HG03469 (cell line): ENCODE measurements around the gene PLK2.

Experiments used
- ATAC-seq: cut with Tn5 transposase; IDR thresholded peaks from one replicate; pipeline ENCODE4 v1.9.1; 2021; ENCODE audit warnings: mild to moderate bottlenecking, moderate library complexity, moderate number of reproducible peaks; ENCODE audit not compliant: unreplicated experiment

The PLK2 gene

DNA sequence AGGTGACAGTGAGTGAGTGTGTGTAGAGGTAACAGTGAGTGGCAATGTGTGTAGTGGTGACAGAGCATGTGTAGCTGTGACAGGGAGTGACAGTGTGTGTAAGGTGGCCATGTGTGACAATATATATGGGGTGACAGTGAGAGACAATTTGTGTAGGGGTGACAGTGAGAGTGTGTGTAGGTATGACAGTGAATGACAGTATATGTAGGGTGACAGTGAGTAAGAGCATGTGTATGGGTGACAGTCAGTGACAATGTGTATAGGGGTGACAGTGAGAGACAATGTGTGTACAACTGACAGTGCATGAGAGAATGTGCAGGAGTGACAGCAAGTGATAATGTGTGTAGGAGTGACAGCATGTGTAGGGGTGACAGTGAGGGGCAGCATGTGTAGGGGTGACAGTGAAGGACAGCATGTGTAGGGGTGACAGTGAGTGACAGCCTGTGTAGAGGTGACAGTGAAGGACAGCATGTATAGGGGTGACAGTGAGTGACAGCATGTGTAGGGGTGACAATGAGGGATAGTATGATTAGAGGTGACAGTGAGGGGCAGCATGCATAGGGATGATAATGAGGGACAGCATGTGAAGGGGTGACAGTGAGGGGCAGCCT, 21.3 kb upstream of the PLK2 start:
- ATAC-seq = no peak

DNA sequence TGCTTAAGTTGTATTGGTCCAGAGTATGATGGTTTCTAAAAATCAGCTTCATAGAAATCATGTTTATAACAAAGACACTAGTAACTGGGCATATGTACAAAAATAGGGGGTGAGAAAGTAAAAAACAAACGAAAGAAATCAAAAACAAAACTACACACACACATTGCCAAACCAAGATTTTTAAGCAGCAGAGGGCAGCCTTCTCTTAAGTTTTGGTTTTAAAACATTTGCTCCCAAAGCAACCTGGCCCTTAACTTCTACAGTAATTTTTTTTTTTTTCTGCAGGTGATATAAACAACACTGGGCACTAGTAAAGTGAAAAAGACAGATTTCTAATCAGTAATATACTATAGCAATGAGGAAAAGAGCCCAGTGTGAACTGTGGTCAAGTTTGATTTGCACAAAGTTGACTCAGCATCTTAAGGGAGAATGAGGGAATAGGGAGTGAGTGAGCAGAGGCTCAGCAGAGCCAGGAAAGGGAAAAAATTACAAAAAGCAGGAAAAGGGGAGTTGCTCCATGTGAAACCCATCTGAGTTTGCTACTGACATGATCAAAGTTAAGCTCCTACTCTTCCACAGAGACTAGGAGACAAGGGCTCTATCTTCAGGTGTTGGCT, 18.0 kb upstream of the PLK2 start:
- no peak for ATAC-seq

DNA sequence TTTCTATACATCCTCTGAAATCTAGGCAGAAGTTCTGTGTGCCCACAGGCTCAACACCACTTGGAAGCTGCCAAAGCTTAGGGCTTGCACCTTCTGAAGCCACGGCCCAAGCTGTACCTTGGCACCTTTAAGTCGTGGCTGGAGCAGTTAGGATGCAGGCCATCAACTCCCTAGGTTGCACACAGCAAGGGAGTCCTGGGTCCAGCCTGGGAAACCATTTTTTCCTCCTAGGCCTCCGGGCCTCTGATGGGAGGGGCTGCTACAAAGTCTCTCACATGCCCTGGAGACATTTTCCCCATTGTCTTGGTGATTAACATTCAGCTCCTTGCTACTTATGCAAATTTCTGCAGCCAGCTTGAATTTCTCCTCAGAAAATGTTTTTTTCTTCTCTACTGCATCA, 15.5 kb upstream of the PLK2 start:
- ATAC-seq = no peak

DNA sequence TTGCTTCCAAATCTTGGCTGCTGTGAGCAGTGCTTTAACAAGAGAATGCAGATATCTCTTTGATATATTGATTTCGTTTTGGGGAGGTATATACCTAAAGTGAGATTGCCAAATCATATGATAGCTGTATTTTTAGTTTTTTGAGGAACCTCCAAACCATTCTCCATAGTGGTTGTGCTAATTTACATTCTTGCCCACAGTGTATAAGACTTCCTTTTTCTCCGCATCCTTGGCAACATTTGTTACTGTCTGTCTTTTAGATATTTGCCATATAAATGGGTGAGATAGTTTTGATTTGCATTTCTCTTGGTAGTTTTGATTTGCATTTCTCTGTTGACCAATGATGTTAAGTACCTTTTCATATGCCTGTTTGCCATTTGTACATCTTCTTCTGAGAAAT, 10.0 kb upstream of the PLK2 start:
- no peak for ATAC-seq

DNA sequence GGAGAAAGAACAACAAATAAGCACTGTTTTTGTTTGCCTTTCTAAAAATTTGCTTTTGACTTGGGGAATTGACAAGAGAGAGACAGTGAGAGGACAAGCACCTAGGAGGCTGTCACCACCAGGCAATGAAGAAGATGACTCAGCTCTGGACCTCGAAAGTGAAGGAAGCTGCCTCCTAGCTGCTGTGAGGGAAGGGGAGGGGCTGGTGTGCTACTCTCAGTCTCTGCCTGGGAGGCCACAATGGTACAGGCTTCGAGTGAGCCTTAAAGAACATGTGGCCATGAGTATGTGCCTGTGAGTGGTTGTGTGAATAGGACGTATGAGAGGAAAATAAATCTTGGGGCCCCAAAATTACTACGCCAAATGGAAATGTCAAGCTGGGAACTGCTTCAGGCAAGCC, 7.1 kb upstream of the PLK2 start:
- peak; percentile 98 for ATAC-seq

DNA sequence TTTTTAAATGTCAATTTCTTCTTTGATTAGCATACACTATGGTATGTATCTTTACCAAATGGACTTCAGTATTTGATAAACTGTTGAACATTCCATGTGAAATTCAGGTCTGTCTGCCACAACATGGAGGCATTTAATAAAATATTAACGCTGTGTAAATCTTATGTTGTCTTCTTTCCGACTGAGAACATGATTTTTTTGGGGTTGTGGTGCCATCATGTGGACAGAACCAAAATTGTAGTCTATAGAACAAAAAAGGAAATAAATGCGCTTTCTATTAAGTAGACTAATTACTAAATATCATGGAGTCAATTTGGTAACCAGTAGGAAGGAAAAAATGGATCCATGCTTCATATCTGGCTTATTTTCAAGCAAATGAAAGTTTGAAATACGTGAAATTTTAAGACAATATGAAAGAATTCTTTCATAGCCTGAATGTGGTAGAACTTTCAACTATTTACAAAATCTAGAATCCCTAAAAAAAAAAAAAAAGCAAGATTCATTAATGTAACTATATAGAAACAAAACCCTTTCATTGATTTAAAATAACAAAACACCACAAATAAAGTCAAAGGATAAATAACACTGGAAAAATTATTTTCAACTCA, 2.8 kb upstream of the PLK2 start:
- ATAC-seq = no peak

DNA sequence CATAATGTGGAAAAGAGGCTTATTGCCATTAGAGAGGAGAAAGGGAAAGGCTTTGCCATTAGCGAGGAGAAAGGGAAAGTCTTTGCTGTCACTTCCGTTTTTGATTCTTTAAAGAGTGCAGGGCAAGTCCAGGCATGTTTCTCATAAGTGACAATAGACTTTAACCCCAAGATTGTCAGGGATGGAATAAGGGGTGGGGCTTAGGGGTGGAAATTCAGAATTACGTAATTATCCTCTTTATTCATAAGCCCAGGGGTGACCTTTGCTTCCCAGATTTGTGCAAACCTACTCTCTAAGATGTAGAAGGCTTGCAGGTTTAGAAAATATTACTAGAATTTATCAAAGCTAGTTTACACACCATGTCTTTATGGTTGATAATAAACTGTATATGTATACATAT, 2.3 kb upstream of the PLK2 start:
- no peak for ATAC-seq

DNA sequence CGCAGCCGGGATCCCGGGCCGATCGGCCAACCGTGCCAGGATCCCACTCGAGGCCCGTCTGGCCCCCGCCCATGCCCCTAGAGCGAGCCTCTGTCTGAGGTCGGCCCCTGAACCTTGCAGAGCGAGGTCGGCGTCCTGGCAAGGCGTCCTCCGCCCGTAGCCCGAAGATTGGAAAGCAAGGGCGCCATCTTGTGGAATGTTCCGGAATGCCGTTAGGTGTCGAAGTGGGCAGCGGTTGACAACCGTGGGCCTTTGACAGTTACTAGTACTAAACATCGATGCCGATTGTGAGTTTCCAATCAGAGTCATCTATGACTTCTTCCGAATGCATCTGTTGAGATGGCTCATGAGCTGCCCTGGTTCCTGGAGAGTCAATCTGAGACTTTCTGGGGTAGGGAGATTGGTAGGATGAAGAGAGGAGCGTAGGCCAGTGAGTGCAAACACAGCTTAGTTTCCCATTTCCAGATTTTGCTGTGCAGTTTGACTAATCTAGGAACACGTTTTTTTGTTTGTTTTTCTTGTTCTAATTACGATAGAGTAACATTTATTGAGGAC, 923 bp upstream of the PLK2 start:
- peak; percentile 70 for ATAC-seq

DNA sequence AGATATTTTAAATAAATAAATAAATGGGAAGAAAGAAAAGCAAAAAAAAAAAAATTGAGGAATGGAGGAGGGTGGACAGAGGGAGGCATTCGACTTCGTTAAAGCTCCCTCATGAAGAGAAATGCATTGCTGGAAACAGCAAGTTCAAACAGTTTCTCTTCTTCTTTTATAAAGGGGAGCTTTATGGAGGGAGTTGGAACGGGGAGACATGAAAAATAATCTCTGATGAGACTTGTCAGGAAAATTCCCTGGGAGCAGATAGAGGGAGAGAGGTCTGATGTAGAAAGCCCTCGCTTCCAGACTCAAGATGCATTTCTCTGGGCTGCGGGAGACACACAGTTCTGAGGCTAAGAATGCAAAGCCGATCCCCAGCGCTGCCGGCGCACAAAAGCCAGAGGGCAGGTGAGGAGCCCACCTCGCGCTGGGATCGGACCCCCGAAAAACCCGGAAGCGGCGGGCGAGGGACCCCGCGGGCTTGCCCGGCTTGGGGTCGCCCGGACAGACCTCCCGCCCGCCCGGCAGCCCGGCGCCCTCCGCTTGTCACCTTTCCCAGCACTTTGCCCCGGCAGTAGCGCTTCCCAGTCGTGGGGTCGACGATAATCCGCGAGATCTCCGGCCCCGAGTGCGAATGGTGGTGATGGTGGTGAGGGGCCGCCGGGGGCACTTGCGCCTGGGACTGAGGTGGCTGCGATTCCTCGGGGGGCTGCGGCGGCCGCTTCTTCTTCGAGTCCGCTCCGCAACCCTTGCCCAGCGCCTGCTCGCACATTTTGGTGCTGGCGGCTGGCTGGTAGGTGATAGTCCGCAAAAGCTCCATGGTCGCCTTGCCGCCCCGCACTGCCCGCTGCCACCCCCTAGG, 512 bp downstream of the PLK2 start:
- ATAC-seq = no peak

DNA sequence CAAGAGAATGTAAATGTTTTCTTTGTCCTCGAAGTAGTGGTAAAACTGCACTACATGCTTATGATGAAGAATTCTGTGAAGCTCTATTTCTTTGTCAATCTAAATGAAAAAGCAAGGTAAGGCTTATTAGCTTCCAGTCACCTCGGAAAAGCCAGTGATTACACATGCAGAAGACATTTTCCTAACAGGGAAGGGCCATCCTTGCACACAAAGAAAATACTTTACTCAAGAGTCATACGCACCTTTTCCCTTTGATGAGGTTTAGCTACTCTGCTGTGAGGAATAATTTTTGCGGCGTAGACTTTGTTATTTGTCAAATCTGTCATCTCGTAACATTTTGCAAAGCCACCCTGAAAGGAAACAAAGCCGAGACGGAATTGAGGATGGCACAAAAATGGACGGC, 1.1 kb downstream of the PLK2 start:
- no peak for ATAC-seq

DNA sequence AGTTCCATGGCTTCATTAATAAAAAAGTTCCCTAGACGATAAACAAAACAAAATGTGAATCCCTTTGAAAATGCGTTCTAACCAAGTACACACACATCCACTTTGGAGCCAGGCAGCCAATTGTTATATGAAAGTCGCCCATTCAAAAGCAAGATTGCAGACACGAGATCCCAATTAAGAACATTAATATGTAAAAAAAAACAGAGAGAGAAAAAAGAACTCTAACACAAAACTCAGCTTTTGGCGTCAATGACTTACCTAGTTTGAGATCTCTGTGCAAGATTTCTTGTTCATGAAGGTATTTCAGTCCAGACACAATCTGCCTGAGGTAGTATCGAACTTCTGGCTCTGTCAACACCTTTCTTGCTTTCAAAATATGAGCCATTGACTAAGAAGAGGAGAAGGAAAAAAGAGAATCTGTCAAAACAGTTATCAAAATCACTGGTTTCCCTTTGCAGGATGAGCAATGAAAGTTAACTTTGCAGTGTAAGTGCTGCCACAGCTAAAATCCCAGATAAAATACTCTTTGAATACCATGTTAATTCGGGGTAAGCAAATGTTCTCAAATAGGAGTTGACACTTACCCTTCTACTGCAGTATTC, 1.6 kb downstream of the PLK2 start:
- ATAC-seq = no peak

DNA sequence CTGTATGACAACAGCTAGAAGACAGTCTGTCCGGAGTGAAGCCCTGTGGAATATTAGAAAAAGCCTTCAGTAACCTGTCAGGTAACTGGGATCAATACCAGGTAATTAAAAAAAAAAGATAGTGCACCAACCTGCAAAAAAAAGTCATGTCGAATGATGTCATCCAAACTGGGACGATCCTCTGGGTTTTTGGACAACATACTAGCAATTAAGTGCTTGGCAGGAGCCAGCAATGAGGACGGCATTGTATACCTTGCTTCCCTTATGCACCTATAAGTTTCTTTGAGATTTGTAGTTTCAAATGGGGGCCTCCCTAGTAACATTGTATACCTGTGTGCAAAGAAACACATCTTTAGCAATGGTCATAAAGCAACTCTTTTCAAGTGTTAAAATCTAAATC, 2.8 kb downstream of the PLK2 start:
- no peak for ATAC-seq

DNA sequence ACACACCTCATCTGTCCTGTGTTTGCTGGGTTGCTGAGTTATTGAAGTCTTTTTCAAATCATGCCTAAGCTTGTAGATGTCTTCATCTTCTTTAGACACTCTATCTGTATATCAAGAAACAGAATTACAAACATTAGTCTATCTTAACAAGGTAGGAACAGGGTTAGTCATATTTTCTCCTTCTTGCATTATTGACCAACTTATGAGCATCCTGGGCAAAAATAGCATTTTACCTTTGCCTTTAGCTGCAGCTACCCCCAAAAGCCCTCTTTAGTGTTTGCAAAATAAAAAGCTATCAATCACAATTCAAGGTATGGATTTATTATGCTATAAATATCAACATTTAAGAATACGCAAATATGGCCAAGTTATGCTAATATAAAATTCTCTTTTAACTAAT, 3.4 kb downstream of the PLK2 start:
- no peak for ATAC-seq

DNA sequence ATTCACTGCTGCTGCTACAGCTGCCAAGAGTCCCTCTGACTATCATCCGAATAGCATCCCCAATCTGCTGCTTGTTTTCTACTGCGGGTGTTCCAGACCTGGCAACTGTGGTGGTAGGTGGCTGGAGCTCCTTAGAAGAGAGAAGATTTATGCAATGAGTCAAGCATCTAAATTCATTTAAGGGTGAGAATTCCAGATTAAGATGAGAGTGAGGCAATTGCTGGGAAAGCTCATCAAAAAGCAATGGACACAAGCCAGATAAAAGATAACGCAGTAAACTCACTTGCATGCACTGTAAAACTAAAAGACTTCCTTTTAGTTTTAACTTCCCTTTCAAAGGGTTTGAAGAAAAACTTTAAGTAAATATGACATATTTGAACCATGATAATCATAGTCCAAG, 3.9 kb downstream of the PLK2 start:
- no peak for ATAC-seq

DNA sequence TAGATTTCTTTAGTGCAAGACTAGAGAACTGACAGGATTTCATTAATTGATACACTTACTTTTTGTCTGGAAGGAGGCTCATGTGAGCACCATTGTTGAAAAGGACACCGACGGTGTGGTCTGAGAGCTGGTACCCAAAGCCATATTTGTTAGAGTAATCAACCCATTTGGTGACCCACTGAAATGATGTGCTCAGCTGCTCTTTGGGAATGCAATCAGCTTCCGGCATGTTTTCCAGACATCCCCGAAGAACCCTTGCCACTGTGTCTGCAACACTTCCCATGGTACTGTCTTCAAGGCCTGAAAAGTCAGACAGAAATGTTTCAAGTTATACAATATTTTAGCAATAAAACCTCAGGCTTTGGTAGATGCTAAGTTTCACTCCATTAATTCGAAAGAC, 4.4 kb downstream of the PLK2 start:
- ATAC-seq = no peak

DNA sequence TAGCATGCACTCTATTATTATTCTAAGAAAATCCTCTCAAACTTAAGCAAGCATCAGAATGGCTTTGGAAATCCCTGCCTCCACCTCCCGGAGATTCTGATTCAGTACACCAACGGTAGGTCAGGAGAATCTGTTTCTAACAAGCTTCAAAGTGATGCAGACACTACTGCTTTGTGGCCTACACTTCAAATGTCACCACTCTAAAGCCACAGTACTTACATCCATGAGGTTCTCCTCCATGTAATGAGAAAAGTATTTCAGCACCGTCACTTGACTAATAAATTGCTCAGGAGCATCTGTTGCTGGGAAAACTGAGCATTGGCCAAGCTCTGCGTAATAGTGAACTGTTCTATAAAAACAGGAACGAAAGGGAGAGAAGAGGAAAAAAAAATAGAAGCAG, 4.8 kb downstream of the PLK2 start:
- ATAC-seq = no peak

DNA sequence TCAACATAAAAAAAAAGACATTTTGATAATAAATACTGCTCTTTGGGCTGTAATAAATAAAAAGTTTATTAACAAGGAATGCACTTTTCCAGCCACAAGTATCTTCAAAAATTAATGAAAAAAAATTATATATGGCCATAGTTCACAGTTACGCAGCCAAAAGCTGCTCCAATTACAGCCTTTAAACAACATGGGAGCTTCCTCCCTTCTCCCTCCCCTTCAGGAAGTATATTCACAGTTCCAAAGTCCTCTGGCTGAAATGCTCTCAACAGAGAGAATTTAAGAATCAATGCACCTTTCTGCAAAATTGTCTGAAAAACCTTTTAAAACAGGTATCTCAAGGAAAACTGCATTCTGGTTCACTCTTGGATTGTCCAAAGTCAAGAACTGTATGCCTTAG, 5.9 kb downstream of the PLK2 start:
- ATAC-seq = no peak

DNA sequence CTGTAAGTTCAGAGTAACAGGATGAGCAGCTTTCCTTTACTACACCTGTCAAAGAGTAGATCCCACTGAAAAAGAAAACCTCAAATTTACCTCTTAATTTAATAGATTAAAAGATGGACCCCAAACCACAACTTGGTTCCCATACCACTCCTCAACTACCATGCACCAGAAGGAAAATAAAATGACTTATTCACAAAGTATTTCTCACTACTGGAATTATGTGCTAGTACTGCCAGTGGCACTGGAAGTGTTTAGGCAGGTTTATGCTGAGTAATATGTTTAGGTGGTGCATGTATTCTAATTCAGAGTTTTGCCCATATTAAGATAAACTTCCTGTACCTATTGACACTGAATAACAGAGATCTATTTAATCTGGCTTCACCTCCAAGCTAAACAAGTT, 6.6 kb downstream of the PLK2 start:
- no peak for ATAC-seq

DNA sequence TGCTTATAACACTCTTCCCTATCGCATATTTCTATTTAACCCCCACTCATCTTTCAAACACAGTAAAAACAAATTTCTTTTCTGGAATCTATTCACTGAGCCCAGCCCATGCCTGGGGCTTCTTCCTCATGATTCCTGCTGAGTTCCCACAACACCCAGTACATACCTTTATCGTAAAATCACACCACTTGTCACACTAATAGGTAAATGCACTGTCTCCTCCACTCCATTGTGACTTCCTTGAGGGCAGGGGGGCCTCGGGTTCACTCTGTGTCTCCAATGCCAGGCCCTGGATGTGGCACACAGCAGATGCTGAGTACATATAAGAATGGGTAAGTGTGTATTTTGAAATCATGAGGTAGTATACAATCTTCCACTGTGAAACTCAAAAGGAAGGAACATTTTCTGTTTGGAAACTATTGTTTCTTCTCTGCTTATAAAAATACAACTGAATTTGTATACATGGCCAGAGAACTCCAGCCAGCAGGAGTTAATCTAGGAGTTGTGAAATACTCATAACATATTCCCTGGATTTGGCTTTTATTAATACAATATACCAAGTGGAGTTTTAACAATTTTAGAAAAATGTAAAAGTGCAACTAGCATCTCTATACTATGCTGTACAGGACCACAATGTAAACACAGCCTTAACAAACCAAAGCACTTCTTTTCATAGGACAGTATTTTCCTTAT, 7.2 kb downstream of the PLK2 start:
- ATAC-seq = no peak

DNA sequence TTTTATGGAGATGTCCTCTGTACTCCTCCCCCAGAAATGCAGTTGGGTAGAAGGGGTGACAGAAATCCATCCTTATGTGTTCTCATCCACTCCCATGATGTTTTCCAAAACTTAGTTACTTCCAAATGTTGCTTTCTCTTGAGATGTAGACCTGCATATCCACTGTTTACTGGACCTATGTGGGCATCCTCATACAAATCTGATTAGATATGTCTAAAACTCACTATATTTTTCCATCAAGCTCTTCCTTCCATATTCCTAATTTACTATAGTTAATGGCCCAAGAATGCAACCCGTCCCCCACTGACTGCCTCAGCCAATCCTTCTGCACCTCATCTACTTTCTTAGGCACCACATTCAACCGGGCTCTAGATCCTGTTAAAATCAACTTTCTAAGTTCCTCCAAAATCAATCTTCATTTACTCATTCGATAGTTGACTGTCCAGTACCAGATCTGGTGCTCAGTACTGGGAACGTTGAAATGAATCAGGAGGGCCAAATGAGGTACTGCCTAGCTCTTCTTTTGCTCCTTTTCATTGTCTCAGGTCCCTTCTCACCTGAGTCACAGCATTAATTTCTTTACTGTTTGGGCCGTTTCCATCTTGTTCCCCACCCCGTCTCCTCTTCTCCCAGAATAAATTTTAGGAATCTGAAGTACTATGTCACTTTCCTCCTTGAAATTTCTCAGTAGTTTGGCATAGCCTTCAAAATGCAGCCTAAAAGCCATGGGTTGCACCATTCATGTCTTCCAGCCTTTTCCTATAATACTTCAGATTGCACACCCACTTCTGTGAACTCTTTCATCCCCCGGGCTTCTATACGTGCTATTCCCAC, 7.9 kb downstream of the PLK2 start:
- no peak for ATAC-seq
